Measurements from ENCODE around the gene COQ8A.

DNA sequence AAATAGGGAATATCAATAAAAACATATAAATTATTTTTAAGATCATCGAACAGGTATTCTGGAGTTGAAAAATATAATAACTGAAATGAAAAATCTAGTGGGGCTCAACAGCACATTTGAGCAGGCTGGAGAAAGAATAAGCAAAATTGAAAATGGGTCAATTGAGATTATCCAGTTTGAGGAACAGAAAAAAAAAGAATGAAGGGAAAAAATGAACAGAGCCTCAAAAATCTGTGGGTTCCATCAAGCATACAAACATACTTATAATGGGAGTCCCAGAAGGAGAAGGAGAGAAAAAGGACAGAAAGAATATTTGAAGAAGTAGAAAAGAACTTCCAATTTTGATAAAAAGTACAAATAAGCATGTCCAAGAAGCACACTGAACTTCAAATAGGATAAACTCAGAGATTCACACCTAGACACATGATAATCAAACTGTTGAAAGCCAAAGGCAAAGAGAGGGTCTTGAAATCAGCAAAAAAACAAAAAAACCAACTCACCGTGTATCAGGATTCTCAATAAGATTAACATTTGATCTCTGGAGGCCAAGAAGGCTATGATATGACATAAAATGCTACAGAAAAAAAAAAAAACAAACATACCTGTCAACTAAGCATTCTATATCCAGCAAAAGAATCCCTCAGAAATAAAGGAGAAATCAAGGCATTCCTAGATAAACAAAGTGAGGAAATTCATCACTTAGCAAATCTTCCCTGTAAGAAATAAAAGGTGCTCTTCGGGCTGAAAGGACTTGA is 5.4 kb upstream of the COQ8A start:
- TF ChIP-seq ZNF8 (CRISPR knock-in tag; IDR thresholded peaks at IDR 0.05) (no peak), ZFP30 (CRISPR knock-in tag; IDR thresholded peaks at IDR 0.05) (no peak), TCF4 (CRISPR knock-in tag; IDR thresholded peaks at IDR 0.05; ENCODE audit: borderline replicate concordance) (no peak), SNAI2 (CRISPR knock-in tag; IDR thresholded peaks at IDR 0.05) (no peak), ZC3H10 (CRISPR knock-in tag; IDR thresholded peaks at IDR 0.05) (no peak), ARNTL (CRISPR knock-in tag; IDR thresholded peaks at IDR 0.05; ENCODE audit: borderline replicate concordance, low read depth) (no peak)
- TF ChIP-seq, protein P1, sequence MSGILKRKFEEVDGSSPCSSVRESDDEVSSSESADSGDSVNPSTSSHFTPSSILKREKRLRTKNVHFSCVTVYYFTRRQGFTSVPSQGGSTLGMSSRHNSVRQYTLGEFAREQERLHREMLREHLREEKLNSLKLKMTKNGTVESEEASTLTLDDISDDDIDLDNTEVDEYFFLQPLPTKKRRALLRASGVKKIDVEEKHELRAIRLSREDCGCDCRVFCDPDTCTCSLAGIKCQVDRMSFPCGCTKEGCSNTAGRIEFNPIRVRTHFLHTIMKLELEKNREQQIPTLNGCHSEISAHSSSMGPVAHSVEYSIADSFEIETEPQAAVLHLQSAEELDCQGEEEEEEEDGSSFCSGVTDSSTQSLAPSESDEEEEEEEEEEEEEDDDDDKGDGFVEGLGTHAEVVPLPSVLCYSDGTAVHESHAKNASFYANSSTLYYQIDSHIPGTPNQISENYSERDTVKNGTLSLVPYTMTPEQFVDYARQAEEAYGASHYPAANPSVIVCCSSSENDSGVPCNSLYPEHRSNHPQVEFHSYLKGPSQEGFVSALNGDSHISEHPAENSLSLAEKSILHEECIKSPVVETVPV (CRISPR knock-in tag; IDR thresholded peaks at IDR 0.05) = no peak
- TF ChIP-seq, protein P2, sequence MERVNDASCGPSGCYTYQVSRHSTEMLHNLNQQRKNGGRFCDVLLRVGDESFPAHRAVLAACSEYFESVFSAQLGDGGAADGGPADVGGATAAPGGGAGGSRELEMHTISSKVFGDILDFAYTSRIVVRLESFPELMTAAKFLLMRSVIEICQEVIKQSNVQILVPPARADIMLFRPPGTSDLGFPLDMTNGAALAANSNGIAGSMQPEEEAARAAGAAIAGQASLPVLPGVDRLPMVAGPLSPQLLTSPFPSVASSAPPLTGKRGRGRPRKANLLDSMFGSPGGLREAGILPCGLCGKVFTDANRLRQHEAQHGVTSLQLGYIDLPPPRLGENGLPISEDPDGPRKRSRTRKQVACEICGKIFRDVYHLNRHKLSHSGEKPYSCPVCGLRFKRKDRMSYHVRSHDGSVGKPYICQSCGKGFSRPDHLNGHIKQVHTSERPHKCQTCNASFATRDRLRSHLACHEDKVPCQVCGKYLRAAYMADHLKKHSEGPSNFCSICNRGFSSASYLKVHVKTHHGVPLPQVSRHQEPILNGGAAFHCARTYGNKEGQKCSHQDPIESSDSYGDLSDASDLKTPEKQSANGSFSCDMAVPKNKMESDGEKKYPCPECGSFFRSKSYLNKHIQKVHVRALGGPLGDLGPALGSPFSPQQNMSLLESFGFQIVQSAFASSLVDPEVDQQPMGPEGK (CRISPR knock-in tag; IDR thresholded peaks at IDR 0.05; ENCODE audit: borderline replicate concordance) = no peak
- TF ChIP-seq, protein P3, sequence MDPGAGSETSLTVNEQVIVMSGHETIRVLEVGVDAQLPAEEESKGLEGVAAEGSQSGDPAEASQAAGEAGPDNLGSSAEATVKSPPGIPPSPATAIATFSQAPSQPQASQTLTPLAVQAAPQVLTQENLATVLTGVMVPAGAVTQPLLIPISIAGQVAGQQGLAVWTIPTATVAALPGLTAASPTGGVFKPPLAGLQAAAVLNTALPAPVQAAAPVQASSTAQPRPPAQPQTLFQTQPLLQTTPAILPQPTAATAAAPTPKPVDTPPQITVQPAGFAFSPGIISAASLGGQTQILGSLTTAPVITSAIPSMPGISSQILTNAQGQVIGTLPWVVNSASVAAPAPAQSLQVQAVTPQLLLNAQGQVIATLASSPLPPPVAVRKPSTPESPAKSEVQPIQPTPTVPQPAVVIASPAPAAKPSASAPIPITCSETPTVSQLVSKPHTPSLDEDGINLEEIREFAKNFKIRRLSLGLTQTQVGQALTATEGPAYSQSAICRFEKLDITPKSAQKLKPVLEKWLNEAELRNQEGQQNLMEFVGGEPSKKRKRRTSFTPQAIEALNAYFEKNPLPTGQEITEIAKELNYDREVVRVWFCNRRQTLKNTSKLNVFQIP (CRISPR knock-in tag; IDR thresholded peaks at IDR 0.05; ENCODE audit: borderline replicate concordance, low read depth) = no peak

All from SK-N-SH treated with all-trans-retinoic acid at 6 μM for 48 hours (cell line).